ENCODE results near the gene ANKRD11. TPM values are rescaled to one million over a fixed set of nuclear protein-coding genes. Genes with fewer than 3 reads are reported as not detected.

Gene ANKRD11
- total RNA-seq, 1 donor from 2014 or later, result 64.9 TPM

DNA sequence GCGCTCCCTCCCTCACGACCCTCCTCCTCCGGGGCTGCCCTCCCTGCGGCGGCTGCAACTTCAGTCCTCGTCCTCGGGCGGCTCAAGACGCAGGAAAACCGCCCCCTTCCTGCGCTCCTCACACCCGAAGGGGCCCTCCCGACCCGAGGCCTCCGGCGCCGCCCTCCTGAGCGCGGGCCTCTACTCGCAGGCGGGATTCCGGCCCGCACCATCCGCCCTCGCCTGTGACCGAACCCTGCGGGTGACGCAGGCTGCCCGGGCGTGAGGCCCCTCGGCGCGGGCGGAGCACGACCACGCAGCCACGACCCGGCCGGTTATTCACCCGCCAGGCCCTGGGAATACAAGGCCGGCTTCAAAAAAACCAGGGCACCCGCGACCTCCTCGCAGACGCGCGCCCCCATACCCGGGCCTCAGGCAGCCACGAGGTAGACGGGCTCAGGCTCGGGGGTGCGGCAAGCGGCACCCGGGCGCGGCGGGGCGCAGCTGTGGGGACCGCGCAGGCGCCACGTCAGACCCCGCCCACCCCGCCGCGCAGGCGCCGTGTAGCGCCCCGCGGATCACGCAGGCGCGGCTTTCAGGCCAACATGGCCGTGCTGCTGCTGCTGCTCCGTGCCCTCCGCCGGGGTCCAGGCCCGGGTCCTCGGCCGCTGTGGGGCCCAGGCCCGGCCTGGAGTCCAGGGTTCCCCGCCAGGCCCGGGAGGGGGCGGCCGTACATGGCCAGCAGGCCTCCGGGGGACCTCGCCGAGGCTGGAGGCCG is 17.7 kb upstream of the ANKRD11 start, which contains the start of gene SPG7:
SPG7 (plus strand) TSS at position 570 of the 757 bp plus-strand sequence; CDS start at position 585, 15 bp downstream.
- intact Hi-C loops (cut with DNase I), result loop anchor here (5.0 kb wide), 1 partner anchor 176 kb away; no protein-coding TSS in a partner anchor
- peak; percentile 94 for ATAC-seq (ENCODE audit: poor library complexity)

GRCh38 chr16:89507214-89507833 is 17.0 kb upstream of the ANKRD11 start:
- peak; percentile 38 for ATAC-seq (ENCODE audit: poor library complexity)
- no peak for DNase-seq
- intact Hi-C loops (cut with DNase I), result loop anchor here (5.0 kb wide), 1 partner anchor 175 kb away; no protein-coding TSS in a partner anchor

More for the DNA sequence above, 17.7 kb upstream of the ANKRD11 start, which contains the start of gene SPG7:
- peak; percentile 91 for DNase-seq

DNA sequence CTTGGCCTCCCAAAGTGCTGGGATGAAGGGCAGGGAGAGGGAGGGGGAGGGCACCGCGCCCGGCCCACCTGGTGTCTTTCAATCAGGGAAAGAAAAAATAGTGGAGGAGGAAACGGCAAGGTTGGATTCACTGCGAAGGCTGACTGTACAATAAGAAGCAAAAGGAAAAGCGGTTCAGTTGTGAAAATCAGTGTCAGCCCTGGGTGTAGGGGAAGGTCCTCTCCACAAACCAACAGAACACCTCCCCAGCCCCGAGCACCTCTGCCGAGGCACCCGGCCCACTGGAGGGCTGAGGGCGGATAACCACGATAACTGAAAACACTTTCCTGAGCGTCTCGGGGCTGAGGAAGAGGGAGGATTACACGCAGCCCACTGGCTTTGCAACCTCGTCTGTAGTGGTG is 16.4 kb upstream of the ANKRD11 start:
- no peak for ATAC-seq (ENCODE audit: poor library complexity)
- no peak for DNase-seq
- intact Hi-C loops (cut with DNase I), result loop anchor here (5.0 kb wide), 1 partner anchor 174 kb away; no protein-coding TSS in a partner anchor

GRCh38 chr16:89506113-89506504 is 15.7 kb upstream of the ANKRD11 start:
- intact Hi-C loops (cut with DNase I), result loop anchor here (5.0 kb wide), 1 partner anchor 174 kb away; no protein-coding TSS in a partner anchor
- DNase-seq (no peak), ATAC-seq (ENCODE audit: poor library complexity) (peak; percentile 35)

- intact Hi-C loops (cut with DNase I), result loop anchor here (5.0 kb wide), 1 partner anchor 173 kb away; no protein-coding TSS in a partner anchor
- DNase-seq (peak; percentile 91), ATAC-seq (ENCODE audit: poor library complexity) (peak; percentile 32)
Observed at GRCh38 chr16:89505204-89506112, 15.1 kb upstream of the ANKRD11 start.

DNA sequence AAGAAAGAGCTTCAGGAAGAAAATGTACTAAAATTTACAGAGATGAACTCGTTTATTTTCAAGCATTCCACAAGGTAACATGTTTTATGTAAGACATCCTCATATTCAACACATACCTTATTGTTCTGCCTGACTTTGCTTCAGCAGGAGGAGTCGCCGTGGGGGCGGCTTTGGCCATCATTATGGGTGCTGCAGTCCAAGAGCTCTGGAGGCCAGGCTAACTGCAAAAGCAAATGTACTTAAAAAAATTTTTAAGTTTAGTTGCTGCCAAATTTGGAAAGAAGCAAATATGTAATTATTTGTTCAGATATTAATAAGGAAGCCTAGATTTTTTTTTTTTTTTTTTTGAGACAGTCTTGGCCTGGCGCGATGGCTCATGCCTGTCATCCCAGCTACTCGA is 13.7 kb upstream of the ANKRD11 start:
- DNase-seq, result no peak

DNA sequence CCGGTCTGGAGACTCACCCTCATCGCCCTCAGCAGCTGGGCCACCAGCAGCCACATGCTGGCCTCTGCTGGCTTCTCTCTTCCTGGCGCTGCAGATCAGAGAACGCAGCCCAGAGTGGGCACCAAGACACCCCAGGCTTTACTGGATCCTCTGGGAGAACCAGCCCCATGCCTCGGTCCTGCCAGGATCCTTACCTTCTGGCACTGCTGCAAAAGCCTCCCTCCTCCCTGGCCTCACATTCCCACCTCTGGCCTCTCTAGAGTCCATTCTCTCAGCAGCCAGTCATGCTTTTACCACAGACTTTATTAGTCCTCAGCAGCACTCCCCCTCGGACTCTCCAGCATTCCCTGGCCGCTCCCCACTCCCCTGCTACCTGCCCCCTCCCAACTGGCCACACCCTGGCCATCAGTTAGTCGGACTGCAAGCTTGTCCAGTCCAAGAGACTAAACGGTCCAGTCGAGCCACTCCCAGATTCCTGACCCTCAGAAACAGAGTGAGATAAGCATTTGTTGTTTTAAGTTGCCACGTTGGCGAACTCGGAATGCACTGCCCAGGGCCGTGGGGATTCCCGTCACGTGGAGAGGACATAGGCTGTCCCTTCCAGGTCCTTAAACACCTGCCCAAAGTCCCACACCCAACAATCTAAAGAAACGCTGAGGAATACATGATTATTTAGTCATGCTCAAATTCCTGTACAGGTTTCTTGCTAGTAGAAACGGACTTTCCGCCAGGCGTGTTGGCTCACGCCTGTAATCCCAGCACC is 11.9 kb upstream of the ANKRD11 start:
- ATAC-seq (ENCODE audit: poor library complexity) (no peak), DNase-seq (no peak)
- intact Hi-C loops (cut with DNase I), result no loop called here

More for the DNA sequence above, 13.7 kb upstream of the ANKRD11 start:
- intact Hi-C loops (cut with DNase I), result no loop called here
- ATAC-seq (ENCODE audit: poor library complexity), result no peak

GRCh38 chr16:89499767-89500166 is 9.4 kb upstream of the ANKRD11 start:
- DNase-seq, result no peak
- no peak for ATAC-seq (ENCODE audit: poor library complexity)
- intact Hi-C loops (cut with DNase I), result no loop called here

GRCh38 chr16:89498839-89499238 is 8.5 kb upstream of the ANKRD11 start:
- intact Hi-C loops (cut with DNase I), result no loop called here
- DNase-seq (peak; percentile 38), ATAC-seq (ENCODE audit: poor library complexity) (peak; percentile 27)

GRCh38 chr16:89495121-89495520 is 4.8 kb upstream of the ANKRD11 start:
- DNase-seq, result no peak
- intact Hi-C loops (cut with DNase I), result no loop called here
- ATAC-seq (ENCODE audit: poor library complexity), result no peak

- intact Hi-C loops (cut with DNase I), result loop anchor here (5.0 kb wide), 1 partner anchor 156 kb away; no protein-coding TSS in a partner anchor
- no peak for ATAC-seq (ENCODE audit: poor library complexity)
- no peak for DNase-seq
Observed at GRCh38 chr16:89493776-89494175, 3.4 kb upstream of the ANKRD11 start.

GRCh38 chr16:89491974-89492687 is 1.8 kb upstream of the ANKRD11 start:
- intact Hi-C loops (cut with DNase I), result loop anchor here (5.0 kb wide), 1 partner anchor 155 kb away; no protein-coding TSS in a partner anchor
- no peak for DNase-seq
- ATAC-seq (ENCODE audit: poor library complexity), result no peak

DNA sequence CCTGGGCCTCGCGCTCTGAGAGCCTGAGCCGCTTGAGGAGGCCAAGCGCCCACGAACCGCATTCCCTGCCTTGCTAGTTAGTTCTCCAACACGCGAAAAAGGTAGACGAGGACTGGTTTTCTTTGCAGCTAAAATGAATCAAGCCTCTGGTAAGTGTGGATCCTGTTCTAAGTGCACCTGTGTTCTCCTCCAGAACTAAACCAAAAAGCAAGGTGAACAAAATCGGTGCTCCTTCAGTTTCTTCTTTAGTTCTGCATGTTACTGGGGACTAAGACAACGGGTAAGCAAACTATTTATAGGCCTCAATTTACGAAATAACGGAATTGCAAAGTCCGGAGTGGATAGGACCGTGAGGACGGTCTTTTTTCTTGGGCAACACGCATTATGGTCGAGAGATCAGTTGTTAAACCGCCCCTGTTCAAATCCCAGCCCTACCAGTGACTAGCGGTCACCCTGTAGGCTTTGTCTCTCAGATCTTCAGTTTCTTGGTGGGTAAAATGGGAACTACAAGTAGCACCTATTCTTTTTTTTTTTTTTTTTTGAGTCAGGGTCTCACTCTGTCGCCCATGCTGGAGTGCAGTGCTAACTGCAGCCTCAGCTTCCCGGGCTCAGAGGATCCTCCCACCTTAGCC is 993 bp upstream of the ANKRD11 start:
- intact Hi-C loops (cut with DNase I), result loop anchor here (5.0 kb wide), 1 partner anchor 154 kb away; no protein-coding TSS in a partner anchor
- no peak for ATAC-seq (ENCODE audit: poor library complexity)
- DNase-seq, result no peak

GRCh38 chr16:89489898-89490438 is 393 bp downstream of the ANKRD11 start:
- ATAC-seq (ENCODE audit: poor library complexity) (no peak), DNase-seq (no peak)
- intact Hi-C loops (cut with DNase I), result loop anchor here (5.0 kb wide), 1 partner anchor 153 kb away; no protein-coding TSS in a partner anchor

GRCh38 chr16:89489040-89489897 is 1.1 kb downstream of the ANKRD11 start:
- peak; percentile 89 for DNase-seq
- ATAC-seq (ENCODE audit: poor library complexity), result peak; percentile 42
- intact Hi-C loops (cut with DNase I), result no loop called here

Data from Right ventricle myocardium superior (tissue), 1 donor.